ENCODE measurements around the gene ABTB2. TPM values are rescaled to one million over a fixed set of nuclear protein-coding genes. Genes with fewer than 3 reads are reported as not detected.
A peak's percentile ranks its signal among the peaks of the same experiment; 100 is the strongest.

The ABTB2 gene
- total RNA-seq, 1 experiment from 2014 or later, result 5.5 TPM

- H3K4me1 ChIP-seq (ENCODE audit: insufficient read depth, low read length), result peaks cover 4% of the 10 kb centered on the region; the same call in 1 of the 2 replicates
- Mint-ChIP-seq H3K4me1 (peaks cover 34 to 50% of the 10 kb centered on the region in 2 experiments), H3K27me3 (ENCODE audit: low read depth) (no peaks in the 10 kb centered on the region; the same call in none of the 2 replicates), H3K9me3 (no peaks in the 10 kb centered on the region), H3K36me3 (ENCODE audit: insufficient read depth in 1 of 3, low read depth in 3 of 3) (no peaks in the 10 kb centered on the region), H3K27ac (peak overlapping the region in 2 of 3 experiments; percentile 46 to 87; a peak in 1 of 7 replicates), H3K4me3 (no peak overlapping the region)
- no peaks in the 10 kb centered on the region for H3K23me2 ChIP-seq (ENCODE audit: insufficient read length, low read depth, low read length, poor library complexity, severe bottlenecking)
- no peaks in the 10 kb centered on the region for H3K79me1 ChIP-seq (ENCODE audit: insufficient read depth, low read depth, low read length, poor library complexity, severe bottlenecking)
- H3T11ph ChIP-seq (ENCODE audit: low read length), result no peak overlapping the region
- H2AK5ac ChIP-seq (ENCODE audit: insufficient read length, low read length), result no peak overlapping the region
- no peak overlapping the region for H3K56ac ChIP-seq (ENCODE audit: insufficient read length, low read depth, low read length)
- no peak overlapping the region for H3K27ac ChIP-seq (ENCODE audit: insufficient read length, low read depth, low read length)
- H3K14ac ChIP-seq (ENCODE audit: insufficient read depth, low read length), result no peak overlapping the region
- no peak overlapping the region for H2BK120ac ChIP-seq (ENCODE audit: low read depth, low read length, poor library complexity, severe bottlenecking)
- H2BK15ac ChIP-seq (ENCODE audit: low read depth, low read length), result no peak overlapping the region
- H4K91ac ChIP-seq (ENCODE audit: insufficient read length, low read depth, low read length), result no peak overlapping the region
- no peaks in the 10 kb centered on the region for H3K27me3 ChIP-seq (ENCODE audit: insufficient read depth, low read length)
- H2BK12ac ChIP-seq (ENCODE audit: insufficient read length, low read depth, low read length), result no peak overlapping the region
- H3K9me3 ChIP-seq (ENCODE audit: control insufficient read depth, low read depth, low read length), result no peaks in the 10 kb centered on the region
- no peak overlapping the region for H2BK20ac ChIP-seq (ENCODE audit: low read depth, low read length, poor library complexity, severe bottlenecking)
- H2BK5ac ChIP-seq (ENCODE audit: insufficient read length, low read length), result no peak overlapping the region
- no peaks in the 10 kb centered on the region for H3K79me2 ChIP-seq (ENCODE audit: insufficient read depth, low read length)
- H4K8ac ChIP-seq (replicated peaks; ENCODE audit: insufficient read length, low read depth, low read length), result no peak overlapping the region
- no peak for DNase-seq
- H3K4ac ChIP-seq (ENCODE audit: low read depth, low read length), result no peak overlapping the region
- no peak overlapping the region for H2AFZ ChIP-seq (ENCODE audit: low read length)
- no peaks in the 10 kb centered on the region for H4K20me1 ChIP-seq (ENCODE audit: control insufficient read depth, insufficient read depth, insufficient read length)
- no CpG with 5 or more reads among the region's 11 CpGs for WGBS (ENCODE audit: extremely low coverage, insufficient read length, low lambda C conversion rate)
- no peak overlapping the region for H3K4me2 ChIP-seq (ENCODE audit: insufficient read depth, insufficient read length, low read length)
- no peak overlapping the region for H3K9ac ChIP-seq (ENCODE audit: extremely low read depth, insufficient read length, low read length)
- no peak for TF ChIP-seq CTCF (conservative IDR thresholded peaks at IDR 0.05)
- H3K23ac ChIP-seq (ENCODE audit: insufficient read length, low read depth, low read length), result no peak overlapping the region
- no peak overlapping the region for H3K18ac ChIP-seq (ENCODE audit: insufficient read length, low read depth, low read length)
- H4K5ac ChIP-seq (ENCODE audit: insufficient read length, low read depth, low read length), result no peak overlapping the region
Measured at GRCh38 chr11:34266090-34266912, 91.5 kb downstream of the ABTB2 start.
